Transverse colon (tissue), 4 donors: ENCODE measurements around the gene PVALEF.
"Not testable (repeated sequence)": the region's sequence is repeated elsewhere in the genome, so short reads cannot be mapped to it uniquely, and the experiment has no call there.

Experiments
- CTCF ChIP-seq, 5 experiments: fragments of 200-600 bp in 3 of 5; fragments of 450-650 bp in 2 of 5; sonication (generic) in 3 of 5; IDR thresholded peaks; 1 replicate in 2 of 5; 2 replicates in 3 of 5; pipeline ENCODE4 v1.5.1; 2016 to 2017; ENCODE audit warnings: antibody characterized with exemption in 5 of 5, inconsistent platforms in 3 of 5, mild to moderate bottlenecking in 2 of 5, moderate library complexity in 1 of 5
- POLR2A ChIP-seq: fragments of 450-650 bp; IDR thresholded peaks from one replicate; pipeline ENCODE4 v1.6.1; 2016; ENCODE audit warnings: antibody characterized with exemption, mild to moderate bottlenecking, moderate library complexity
- POLR2AphosphoS5 ChIP-seq, 3 donors: sonication (generic); formaldehyde crosslinking; IDR thresholded peaks; one replicate each; pipeline ENCODE4 v1.6.1; 2016; ENCODE audit warnings: antibody characterized with exemption in 3 of 3

GRCh38 chr17:81146208-81146607 is 19.1 kb upstream of the PVALEF start:
- not testable (repeated sequence) for TF ChIP-seq CTCF (IDR thresholded peaks at IDR 0.05); POLR2A; POLR2AphosphoS5 (IDR thresholded peaks at IDR 0.05)
